ENCODE measurements around the gene TPGS1.

The TPGS1 gene

GRCh38 chr19:556611-557382, 49.5 kb downstream of the TPGS1 start:
- FAIRE-seq (no peak), DNase-seq (ENCODE audit: extremely low spot score, insufficient read length, low read depth) (no peak)

GRCh38 chr19:558770-559439, 51.6 kb downstream of the TPGS1 start:
- DNase-seq (ENCODE audit: extremely low spot score, insufficient read length, low read depth) (no peak), FAIRE-seq (no peak)

GRCh38 chr19:560121-560520, 52.8 kb downstream of the TPGS1 start:
- no peak for FAIRE-seq
- no peak for DNase-seq (ENCODE audit: extremely low spot score, insufficient read length, low read depth)

- no peak for FAIRE-seq
- no peak for DNase-seq (ENCODE audit: extremely low spot score, insufficient read length, low read depth)
Measured at GRCh38 chr19:566403-566802, 59.1 kb downstream of the TPGS1 start.

GRCh38 chr19:566844-567243, 59.5 kb downstream of the TPGS1 start:
- FAIRE-seq: no peak
- DNase-seq (ENCODE audit: extremely low spot score, insufficient read length, low read depth): no peak

DNA sequence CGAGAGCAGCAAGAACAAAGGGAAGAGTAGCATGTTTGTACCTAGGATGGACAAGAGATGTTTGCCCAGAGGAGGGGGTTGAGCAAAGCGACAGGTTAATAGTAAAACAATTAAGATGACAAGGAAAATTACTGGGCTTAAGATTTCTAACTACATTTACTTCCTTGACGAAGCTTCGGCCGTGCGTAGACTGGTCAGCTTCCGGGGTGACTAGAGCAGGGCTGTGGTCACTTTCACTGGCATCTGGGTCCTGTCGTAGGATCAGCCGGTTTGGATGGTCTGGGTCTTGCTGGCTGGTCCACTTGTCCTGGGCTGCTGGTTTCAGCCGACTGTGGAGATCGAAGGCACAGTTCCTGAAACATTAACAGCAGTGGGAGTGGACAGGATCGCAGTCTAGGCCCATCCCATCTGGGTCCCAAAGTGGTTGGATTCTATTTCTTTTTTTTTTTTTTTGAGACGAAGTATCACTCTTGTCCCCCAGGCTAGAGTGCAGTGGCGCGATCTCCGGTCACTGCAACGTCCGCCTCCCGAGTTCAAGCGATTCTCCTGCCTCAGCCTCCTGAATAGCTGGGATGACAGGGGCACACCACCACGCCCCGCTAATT, 60.1 kb downstream of the TPGS1 start:
- FAIRE-seq: no peak

More for the DNA sequence above, 60.1 kb downstream of the TPGS1 start:
- no peak for DNase-seq (ENCODE audit: extremely low spot score, insufficient read length, low read depth)
